Measurements from ENCODE around the gene SLC23A1. TPM values are rescaled to one million over a fixed set of nuclear protein-coding genes. Genes with fewer than 3 reads are reported as not detected.
"Not testable (repeated sequence)": the region's sequence is repeated elsewhere in the genome, so short reads cannot be mapped to it uniquely, and the experiment has no call there.

SLC23A1 gene
- polyA plus RNA-seq (ENCODE audit: insufficient read length) = 15.7 TPM
- long read RNA-seq, donor 1, partial matches to known transcripts = 0 of 3 reads
- long read RNA-seq, donor 1, other reads (novel, unspliced or antisense) = 0 of 3 reads
- long read RNA-seq, donor 2, partial matches to known transcripts = 12 of 13 reads
- long read RNA-seq, donor 2, other reads (novel, unspliced or antisense) = 0 of 13 reads
- long read RNA-seq, donor 3, partial matches to known transcripts = 11 of 12 reads
- long read RNA-seq, donor 3, other reads (novel, unspliced or antisense) = 0 of 12 reads
- long read RNA-seq, donor 4 = 0 reads
- long read RNA-seq, donor 5, partial matches to known transcripts = 7 of 7 reads
- long read RNA-seq, donor 5, other reads (novel, unspliced or antisense) = 0 of 7 reads
- long read RNA-seq, donor 6, partial matches to known transcripts = 0 of 1 reads
- long read RNA-seq, donor 6, other reads (novel, unspliced or antisense) = 0 of 1 reads
- long read RNA-seq, donor 7, partial matches to known transcripts = 0 of 2 reads
- long read RNA-seq, donor 7, other reads (novel, unspliced or antisense) = 0 of 2 reads
- long read RNA-seq, donor 8, partial matches to known transcripts = 0 of 3 reads
- long read RNA-seq, donor 8, other reads (novel, unspliced or antisense) = 0 of 3 reads

DNA sequence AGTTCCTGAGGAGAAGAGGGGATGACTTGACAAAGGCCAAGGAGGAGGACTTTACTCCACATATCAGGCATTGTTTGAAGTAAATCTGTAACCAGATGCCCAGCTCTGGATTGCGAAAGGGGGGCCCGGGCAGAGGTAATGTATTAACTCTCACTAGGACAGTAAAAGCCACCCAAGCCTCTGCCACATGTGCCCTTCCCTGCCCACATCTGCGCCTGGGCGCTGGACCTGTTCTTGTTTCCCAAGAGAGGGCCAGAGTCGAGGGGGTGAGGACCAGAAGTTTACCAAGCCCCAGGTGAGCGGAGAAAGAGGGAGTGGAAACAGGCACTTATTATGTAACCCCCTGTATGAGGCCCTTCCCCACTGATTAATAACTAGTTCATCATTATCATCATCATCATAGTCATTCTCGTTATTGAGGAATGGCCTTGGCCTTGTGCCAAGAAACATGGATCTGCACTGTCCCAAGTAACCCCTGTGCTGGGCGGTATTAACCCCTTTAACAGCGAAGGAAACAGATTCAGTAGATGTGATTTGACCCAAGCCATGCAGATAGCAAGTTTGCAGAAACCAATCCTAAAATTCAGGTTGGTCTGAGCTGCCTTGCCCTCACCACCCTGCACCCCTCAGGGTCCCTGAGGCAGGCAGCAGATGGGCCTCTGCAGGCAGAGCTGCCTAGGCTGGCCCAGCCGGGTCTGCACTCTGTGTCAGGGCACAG lies at the start of gene SLC23A1:
SLC23A1 (minus strand) TSS at position 23 of the 718 bp plus-strand sequence. CDS start 44 bp downstream, outside the sequence.
- peak; percentile 35 for DNase-seq

DNA sequence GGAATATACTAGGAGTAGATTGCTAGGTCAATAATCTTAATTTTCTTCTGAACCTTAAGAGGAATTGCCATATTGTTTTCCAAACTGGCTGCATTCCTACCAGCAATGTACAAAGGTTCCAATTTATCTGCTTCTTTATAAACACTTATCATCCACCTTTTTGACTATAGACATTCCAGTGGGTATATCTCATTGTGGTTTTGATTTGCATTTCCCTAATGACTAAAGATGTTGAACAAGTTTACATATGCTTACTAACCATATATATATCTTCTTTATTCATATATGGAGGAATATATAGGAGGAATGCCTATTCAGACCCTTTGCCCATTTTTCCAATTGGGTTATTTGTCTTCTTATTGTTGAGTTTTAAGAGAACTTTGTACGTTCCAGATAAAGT lies 48.6 kb upstream of the SLC23A1 start:
- DNase-seq = no peak

DNA sequence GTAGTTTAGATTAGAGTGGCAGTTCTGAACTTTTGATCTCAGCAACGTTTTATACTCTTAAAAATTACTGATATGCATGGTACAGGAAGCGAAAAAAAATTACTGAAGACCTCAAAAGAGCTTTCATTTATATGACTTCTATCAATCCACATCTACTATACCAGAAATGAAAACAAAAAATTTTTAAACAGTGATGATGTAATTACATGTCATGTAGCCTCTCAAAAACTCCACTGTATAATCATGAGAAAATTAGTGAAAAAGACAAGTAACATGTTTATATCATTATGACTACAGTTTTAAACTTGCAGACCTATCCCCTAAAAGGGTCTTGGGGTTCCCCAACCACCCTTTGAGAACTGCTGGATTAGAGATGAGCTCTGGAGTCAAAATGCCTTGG lies 46.9 kb upstream of the SLC23A1 start:
- no peak for DNase-seq

GRCh38 chr5:139426203-139426885 lies 43.2 kb upstream of the SLC23A1 start:
- DNase-seq = no peak

- DNase-seq = no peak
Observed at GRCh38 chr5:139425497-139425896, 42.4 kb upstream of the SLC23A1 start.

- peak; percentile 74 for DNase-seq
Observed at GRCh38 chr5:139422307-139422893, 39.3 kb upstream of the SLC23A1 start.

- DNase-seq = no peak
Observed at GRCh38 chr5:139419226-139420192, 36.4 kb upstream of the SLC23A1 start.

- DNase-seq = no peak
Observed at GRCh38 chr5:139418793-139419192, 35.7 kb upstream of the SLC23A1 start.

- DNase-seq = peak; percentile 11
Observed at GRCh38 chr5:139417214-139417613, 34.1 kb upstream of the SLC23A1 start.

DNA sequence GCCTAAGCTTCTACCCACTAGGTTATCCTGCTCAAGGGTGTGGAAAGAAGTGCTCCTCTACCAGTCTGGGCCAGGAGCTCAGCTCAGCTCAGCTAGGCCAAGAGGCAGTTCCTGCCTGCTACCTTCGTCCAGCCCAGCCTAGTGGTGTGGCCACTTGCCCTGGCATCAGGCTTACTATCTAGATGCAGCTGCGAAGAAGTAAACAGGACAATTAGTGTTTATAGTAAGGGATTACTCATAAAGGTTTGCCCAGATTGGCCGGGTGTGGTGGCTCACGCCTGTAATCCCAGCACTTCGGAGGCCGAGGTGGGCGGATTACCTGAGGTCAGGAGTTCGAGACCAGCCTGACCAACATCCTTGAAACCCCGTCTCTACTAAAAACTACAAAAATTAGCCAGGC lies 33.6 kb upstream of the SLC23A1 start:
- DNase-seq = no peak

- DNase-seq = no peak
Observed at GRCh38 chr5:139415869-139416268, 32.8 kb upstream of the SLC23A1 start.

GRCh38 chr5:139415221-139415861 lies 32.2 kb upstream of the SLC23A1 start:
- DNase-seq = no peak

GRCh38 chr5:139414581-139415130 lies 31.6 kb upstream of the SLC23A1 start:
- no peak for DNase-seq

- no peak for DNase-seq
Observed at GRCh38 chr5:139413963-139414362, 30.9 kb upstream of the SLC23A1 start.

GRCh38 chr5:139413153-139413552 lies 30.1 kb upstream of the SLC23A1 start:
- DNase-seq = no peak

- no peak for DNase-seq
Observed at GRCh38 chr5:139410993-139411828, 28.1 kb upstream of the SLC23A1 start.

DNA sequence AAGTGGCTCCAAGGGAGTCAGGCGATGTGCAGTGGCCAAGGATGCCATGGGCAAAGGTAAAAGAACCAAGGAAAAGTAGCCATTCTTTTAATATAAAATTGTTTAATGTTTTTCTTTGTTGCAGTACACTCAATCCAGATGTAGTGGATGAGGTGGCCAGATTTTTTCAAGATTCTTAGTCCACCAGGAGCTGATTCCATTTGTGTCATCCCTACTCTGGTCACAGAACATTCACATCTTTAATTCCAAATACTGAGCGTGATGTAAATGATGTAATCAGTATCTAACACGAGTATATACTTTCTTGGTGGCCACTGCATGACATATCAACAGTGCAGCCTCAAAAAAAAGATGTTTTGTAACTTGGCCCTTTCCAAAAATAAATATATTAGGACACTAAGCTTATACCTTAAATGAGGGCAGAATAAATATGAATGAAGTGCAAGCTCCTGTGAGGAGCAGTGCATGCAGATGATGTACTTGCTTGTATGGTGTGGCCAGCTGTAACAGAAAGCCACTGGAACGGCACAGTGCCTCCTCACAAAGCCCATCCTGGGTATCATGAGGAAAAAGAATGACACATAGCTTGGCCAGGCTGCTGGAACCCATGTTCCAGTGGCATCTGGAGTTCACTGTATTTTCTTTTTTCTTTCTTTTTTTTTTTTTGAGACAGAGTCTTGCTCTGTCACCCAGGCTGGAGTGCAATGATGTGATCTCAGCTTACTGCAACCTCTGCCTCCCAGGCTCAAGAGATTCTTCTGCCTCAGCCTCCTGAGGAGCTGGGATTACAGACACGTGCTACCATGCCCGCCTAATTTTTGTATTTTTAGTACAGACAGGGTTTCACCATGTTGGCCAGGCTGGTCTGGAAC lies 27.3 kb upstream of the SLC23A1 start:
- no peak for DNase-seq

- DNase-seq = not testable (repeated sequence)
Observed at GRCh38 chr5:139409116-139409515, 26.0 kb upstream of the SLC23A1 start.
